Activated CD8-positive, alpha-beta T cell treated with anti-CD3 and anti-CD28 coated beads for 36 hours (primary cell): Measurements from ENCODE around the gene RAB11FIP5. TPM values are rescaled to one million over a fixed set of nuclear protein-coding genes. Genes with fewer than 3 reads are reported as not detected.

ENCODE experiments used
- ATAC-seq: fragments of 200-7000 bp; cut with Tn5 transposase; one replicate; pipeline ENCODE4 v1.10.0; 2021; ENCODE audit warnings: mild to moderate bottlenecking, moderate library complexity
- CTCF ChIA-PET: fragments of 350-600 bp; sonication (Branson Sonifier 250); formaldehyde crosslinking; loops from one replicate; lab custom pipeline; 2021; ENCODE audit warnings: antibody characterized with exemption; lab: Charles Lee
- POLR2A ChIA-PET: fragments of 350-600 bp; sonication (Branson Sonifier 250); formaldehyde crosslinking; loops from one replicate; lab custom pipeline; 2021; ENCODE audit warnings: antibody characterized with exemption; lab: Charles Lee
- DNase-seq: peaks from one replicate; pipeline ENCODE4 v3.0.0-alpha.2; 2020
- H3K27ac Mint-ChIP-seq: one replicate; pipeline ENCODE4 v1.8.0; 2021; ENCODE audit warnings: mild to moderate bottlenecking, mixed read lengths
- H3K27me3 Mint-ChIP-seq: one replicate; pipeline ENCODE4 v1.8.0; 2021; ENCODE audit warnings: mixed read lengths
- H3K36me3 Mint-ChIP-seq: one replicate; pipeline ENCODE4 v1.8.0; 2021; ENCODE audit warnings: low read depth, mixed read lengths
- H3K4me1 Mint-ChIP-seq: one replicate; pipeline ENCODE4 v1.8.0; 2021; ENCODE audit warnings: low read depth, mixed read lengths
- H3K4me3 Mint-ChIP-seq: one replicate; pipeline ENCODE4 v1.8.0; 2021; ENCODE audit warnings: mild to moderate bottlenecking, moderate library complexity, mixed read lengths
- H3K9me3 Mint-ChIP-seq: one replicate; pipeline ENCODE4 v1.8.0; 2021; ENCODE audit warnings: mixed read lengths
- intact Hi-C: fragments of 100-400 bp; cut with micrococcal nuclease; formaldehyde crosslinking; loops from one replicate; pipeline ENCODE4 v1.10.0; 2022
- total RNA-seq, 2 experiments: library from RNA; stranded (reverse); gene quantifications; one replicate each; pipeline ENCODE4 v1.2.3, GENCODE V29; 2021
- TF ChIP-seq, protein P1 (sequence below): fragments of 200-600 bp; IDR thresholded peaks from one replicate; pipeline ENCODE4 v1.8.0; 2022; ENCODE audit warnings: antibody characterized with exemption, mild to moderate bottlenecking

The RAB11FIP5 gene
- total RNA-seq, 2 experiments from 2014 or later, result 9.0 to 9.7 TPM

DNA sequence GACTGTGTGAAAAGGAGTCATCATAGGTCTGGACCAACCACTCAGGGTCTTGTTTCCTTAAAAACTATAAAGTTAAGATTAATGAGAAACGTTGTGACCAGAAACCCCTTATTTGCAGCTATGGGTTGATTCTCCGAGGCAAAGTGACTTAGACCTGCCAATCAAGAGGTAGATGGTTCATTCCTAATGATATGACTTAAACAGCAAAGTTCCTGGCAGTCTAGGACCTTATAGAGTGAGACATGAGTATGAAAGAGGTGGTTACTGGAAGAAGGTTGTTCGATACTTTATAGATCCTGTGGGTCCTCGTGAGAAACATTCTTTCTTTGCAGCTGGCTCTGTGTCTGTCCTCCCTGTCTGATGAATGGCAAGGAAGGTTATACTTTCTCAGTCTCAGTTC, 49.3 kb downstream of the RAB11FIP5 start:
- intact Hi-C loops, result no loop called here
- peaks cover 3% of the 10 kb centered on the region for H3K36me3 Mint-ChIP-seq
- H3K27me3 Mint-ChIP-seq, result no peaks in the 10 kb centered on the region
- H3K4me3 Mint-ChIP-seq, result no peak overlapping the region
- peaks cover 16% of the 10 kb centered on the region for H3K4me1 Mint-ChIP-seq
- CTCF ChIA-PET, result interaction anchor here (1.1 to 1.6 kb wide), 3 partner anchors 22 to 148 kb away, joined by 3 to 5 read pairs (median 4); no protein-coding TSS in a partner anchor
- H3K9me3 Mint-ChIP-seq, result no peaks in the 10 kb centered on the region
- POLR2A ChIA-PET, result interaction anchor here (0.6 to 0.7 kb wide), 2 partner anchors 67 to 1550 kb away, joined by 3 read pairs; no protein-coding TSS in a partner anchor
- TF ChIP-seq, protein P1, sequence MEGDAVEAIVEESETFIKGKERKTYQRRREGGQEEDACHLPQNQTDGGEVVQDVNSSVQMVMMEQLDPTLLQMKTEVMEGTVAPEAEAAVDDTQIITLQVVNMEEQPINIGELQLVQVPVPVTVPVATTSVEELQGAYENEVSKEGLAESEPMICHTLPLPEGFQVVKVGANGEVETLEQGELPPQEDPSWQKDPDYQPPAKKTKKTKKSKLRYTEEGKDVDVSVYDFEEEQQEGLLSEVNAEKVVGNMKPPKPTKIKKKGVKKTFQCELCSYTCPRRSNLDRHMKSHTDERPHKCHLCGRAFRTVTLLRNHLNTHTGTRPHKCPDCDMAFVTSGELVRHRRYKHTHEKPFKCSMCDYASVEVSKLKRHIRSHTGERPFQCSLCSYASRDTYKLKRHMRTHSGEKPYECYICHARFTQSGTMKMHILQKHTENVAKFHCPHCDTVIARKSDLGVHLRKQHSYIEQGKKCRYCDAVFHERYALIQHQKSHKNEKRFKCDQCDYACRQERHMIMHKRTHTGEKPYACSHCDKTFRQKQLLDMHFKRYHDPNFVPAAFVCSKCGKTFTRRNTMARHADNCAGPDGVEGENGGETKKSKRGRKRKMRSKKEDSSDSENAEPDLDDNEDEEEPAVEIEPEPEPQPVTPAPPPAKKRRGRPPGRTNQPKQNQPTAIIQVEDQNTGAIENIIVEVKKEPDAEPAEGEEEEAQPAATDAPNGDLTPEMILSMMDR, result no peak
- ATAC-seq, result no peak
- H3K27ac Mint-ChIP-seq, result no peak overlapping the region
- no peak for DNase-seq

DNA sequence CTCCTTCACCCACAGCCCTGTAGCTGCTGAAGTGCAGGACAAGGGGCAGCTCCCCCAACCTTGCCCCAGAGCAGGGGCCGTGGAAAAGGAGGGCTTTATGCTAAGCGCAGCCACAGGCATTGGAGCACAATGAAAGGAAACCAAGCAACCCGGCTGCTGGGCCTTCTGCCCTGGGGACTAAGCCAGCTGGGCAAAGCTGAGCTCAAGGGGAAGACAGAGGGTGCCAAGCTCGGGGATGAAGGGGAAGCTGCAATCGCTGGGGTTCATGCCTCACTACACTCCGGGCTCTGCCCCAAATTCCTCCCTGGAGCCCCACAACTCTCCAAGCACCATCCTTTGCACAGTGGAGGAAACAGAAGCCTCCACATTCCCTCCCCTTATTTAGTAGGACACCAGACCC, 53.6 kb downstream of the RAB11FIP5 start:
- no peaks in the 10 kb centered on the region for H3K4me1 Mint-ChIP-seq
- intact Hi-C loops, result no loop called here
- DNase-seq, result no peak
- TF ChIP-seq, protein P1, result no peak
- no peaks in the 10 kb centered on the region for H3K9me3 Mint-ChIP-seq
- ChIA-PET CTCF (no interaction called here), POLR2A (no interaction called here)
- no peaks in the 10 kb centered on the region for H3K27me3 Mint-ChIP-seq
- H3K27ac Mint-ChIP-seq, result no peak overlapping the region
- H3K36me3 Mint-ChIP-seq, result peaks cover 17% of the 10 kb centered on the region
- ATAC-seq, result no peak
- H3K4me3 Mint-ChIP-seq, result no peak overlapping the region

DNA sequence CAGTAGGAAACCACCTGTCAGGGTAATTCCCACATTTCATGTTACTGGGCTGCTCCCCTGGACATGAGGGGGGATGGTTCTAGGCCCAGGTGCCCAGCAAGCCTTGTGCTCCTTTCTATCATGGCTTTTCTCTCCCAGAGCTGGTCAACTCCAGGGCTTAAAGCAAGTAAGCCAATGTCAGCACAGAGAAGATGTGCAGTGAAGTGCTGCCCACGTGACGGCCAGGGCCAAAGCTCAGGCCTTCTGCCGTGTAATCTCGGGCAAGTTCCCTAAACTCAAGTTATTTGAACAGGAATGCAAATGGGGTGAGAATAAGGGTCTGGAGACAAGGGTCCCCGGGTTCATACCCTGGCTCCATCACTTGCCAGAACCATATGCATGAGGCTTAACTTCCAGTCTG, 57.8 kb downstream of the RAB11FIP5 start:
- TF ChIP-seq, protein P1, result no peak
- Mint-ChIP-seq H3K4me3 (no peak overlapping the region), H3K9me3 (no peaks in the 10 kb centered on the region), H3K27me3 (no peaks in the 10 kb centered on the region), H3K4me1 (no peaks in the 10 kb centered on the region), H3K36me3 (peaks cover 17% of the 10 kb centered on the region), H3K27ac (no peak overlapping the region)
- intact Hi-C loops, result no loop called here
- CTCF ChIA-PET, result interaction anchor here (1.4 to 2.0 kb wide), 2 partner anchors 31 to 61 kb away, joined by 3 to 5 read pairs; no protein-coding TSS in a partner anchor
- ATAC-seq (no peak), DNase-seq (no peak)
- POLR2A ChIA-PET, result interaction anchor here (1.0 kb wide), 1 partner anchor 10 kb away, joined by 3 read pairs; no protein-coding TSS in a partner anchor

DNA sequence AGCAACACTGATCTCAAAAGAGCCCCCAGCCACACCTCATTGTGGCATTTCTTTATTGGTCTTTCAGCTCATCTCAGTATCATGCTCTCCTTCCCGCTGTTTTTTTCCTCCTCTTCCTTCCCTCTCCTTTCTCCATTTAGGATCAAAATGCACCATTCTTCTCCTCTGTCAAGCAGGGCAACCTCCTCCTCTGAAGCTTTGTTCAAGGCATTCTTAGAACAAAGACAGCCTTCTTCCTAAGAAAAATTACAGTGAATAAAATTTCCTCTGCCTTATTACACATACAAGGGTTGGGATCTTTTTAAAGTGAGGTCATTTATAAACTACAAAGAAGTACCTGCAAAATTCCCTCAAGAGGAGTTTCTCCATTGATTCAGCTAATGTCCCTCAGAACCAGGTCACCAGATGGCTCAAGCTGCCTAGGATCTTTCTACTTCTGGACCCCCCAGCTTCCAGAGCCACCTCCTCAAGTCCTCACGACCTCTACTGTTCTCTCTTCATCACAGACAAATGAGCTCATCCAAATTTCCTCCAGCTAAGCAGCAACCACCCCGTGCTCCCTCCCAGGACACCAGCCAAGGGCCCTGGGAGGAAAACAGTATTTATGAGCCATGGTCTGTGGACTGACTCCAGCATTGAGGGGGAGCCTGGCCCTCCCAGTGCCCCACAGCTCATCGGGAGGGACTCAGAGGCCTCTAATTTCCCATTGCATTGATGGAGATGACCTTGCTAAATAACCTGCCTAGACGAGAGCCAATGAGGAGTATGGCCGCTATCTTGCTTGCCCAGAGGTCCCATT, 59.2 kb downstream of the RAB11FIP5 start:
- no peaks in the 10 kb centered on the region for H3K27me3 Mint-ChIP-seq
- intact Hi-C loops, result no loop called here
- H3K36me3 Mint-ChIP-seq, result peaks cover 14% of the 10 kb centered on the region
- no peaks in the 10 kb centered on the region for H3K4me1 Mint-ChIP-seq
- no peak for DNase-seq
- H3K4me3 Mint-ChIP-seq, result no peak overlapping the region
- no peak for ATAC-seq
- ChIA-PET POLR2A (interaction anchor here (0.9 kb wide), 1 partner anchor 9 kb away, joined by 3 read pairs; no protein-coding TSS in a partner anchor), CTCF (interaction anchor here (1.2 to 2.0 kb wide), 2 partner anchors 32 to 159 kb away, joined by 3 to 5 read pairs; no protein-coding TSS in a partner anchor)
- H3K9me3 Mint-ChIP-seq, result no peaks in the 10 kb centered on the region
- TF ChIP-seq, protein P1, result no peak
- no peak overlapping the region for H3K27ac Mint-ChIP-seq

DNA sequence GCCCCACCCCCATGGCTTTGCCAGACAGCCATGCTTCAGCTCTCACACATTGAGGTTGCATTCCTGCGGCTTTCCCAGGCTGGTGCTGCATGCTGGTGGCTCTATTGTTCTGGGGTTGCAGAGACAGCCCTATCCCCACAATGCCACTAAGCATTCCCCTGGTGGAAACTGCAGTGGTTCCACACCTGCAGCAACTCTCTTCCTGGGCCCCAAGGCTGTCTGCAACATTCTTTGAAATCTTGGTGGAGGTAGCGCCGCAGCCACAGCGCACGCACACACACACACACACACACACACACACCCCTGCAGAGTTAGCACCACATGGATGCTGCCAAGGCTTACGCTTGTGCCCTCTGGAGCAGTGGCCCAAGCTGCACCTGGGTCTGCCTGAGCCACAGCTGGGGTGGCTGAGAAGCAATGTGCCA, 62.6 kb downstream of the RAB11FIP5 start:
- Mint-ChIP-seq H3K27me3 (no peaks in the 10 kb centered on the region), H3K36me3 (no peaks in the 10 kb centered on the region), H3K4me3 (no peak overlapping the region), H3K9me3 (no peaks in the 10 kb centered on the region), H3K4me1 (no peaks in the 10 kb centered on the region), H3K27ac (no peak overlapping the region)
- no peak for ATAC-seq
- DNase-seq, result no peak
- POLR2A ChIA-PET, result no interaction called here
- intact Hi-C loops, result no loop called here
- CTCF ChIA-PET, result no interaction called here
- TF ChIP-seq, protein P1, result no peak
